Neural crest cell (in vitro differentiated cells): ENCODE measurements around the gene TMEM151A. TPM values are rescaled to one million over a fixed set of nuclear protein-coding genes. Genes with fewer than 3 reads are reported as not detected.

Source experiments
- DNase-seq: peaks from one replicate; pipeline ENCODE4 v3.0.0; 2021; ENCODE audit warnings: low read depth, mixed read lengths, low spot score
- H3K27ac Mint-ChIP-seq: one replicate; pipeline ENCODE4 v1.8.0; 2021; ENCODE audit warnings: mild to moderate bottlenecking, mixed read lengths; ENCODE audit not compliant: unreplicated experiment
- H3K27me3 Mint-ChIP-seq: 2 replicates; pipeline ENCODE4 v1.8.0; 2021; ENCODE audit warnings: low read depth, mild to moderate bottlenecking, mixed read lengths
- H3K36me3 Mint-ChIP-seq: 2 replicates; pipeline ENCODE4 v1.8.0; 2021; ENCODE audit warnings: low read depth, mild to moderate bottlenecking, mixed read lengths
- H3K4me1 Mint-ChIP-seq: 2 replicates; pipeline ENCODE4 v1.8.0; 2021; ENCODE audit warnings: mixed read lengths
- H3K4me3 Mint-ChIP-seq: one replicate; pipeline ENCODE4 v1.8.0; 2021; ENCODE audit warnings: mild to moderate bottlenecking, mixed read lengths
- H3K9me3 Mint-ChIP-seq: 2 replicates; pipeline ENCODE4 v1.8.0; 2021; ENCODE audit warnings: mixed read lengths
- total RNA-seq: library from RNA; stranded (reverse); gene quantifications from 2 replicates; pipeline ENCODE4 v1.2.1, GENCODE V29; 2021
- TF ChIP-seq, protein P1 (sequence below): fragments of 200-600 bp; sonication (generic); conservative IDR thresholded peaks from 2 replicates; pipeline ENCODE4 v1.5.0; 2021; ENCODE audit warnings: antibody characterized with exemption, mild to moderate bottlenecking

Gene TMEM151A
- total RNA-seq, 1 donor from 2014 or later, result 1.0 TPM

DNA sequence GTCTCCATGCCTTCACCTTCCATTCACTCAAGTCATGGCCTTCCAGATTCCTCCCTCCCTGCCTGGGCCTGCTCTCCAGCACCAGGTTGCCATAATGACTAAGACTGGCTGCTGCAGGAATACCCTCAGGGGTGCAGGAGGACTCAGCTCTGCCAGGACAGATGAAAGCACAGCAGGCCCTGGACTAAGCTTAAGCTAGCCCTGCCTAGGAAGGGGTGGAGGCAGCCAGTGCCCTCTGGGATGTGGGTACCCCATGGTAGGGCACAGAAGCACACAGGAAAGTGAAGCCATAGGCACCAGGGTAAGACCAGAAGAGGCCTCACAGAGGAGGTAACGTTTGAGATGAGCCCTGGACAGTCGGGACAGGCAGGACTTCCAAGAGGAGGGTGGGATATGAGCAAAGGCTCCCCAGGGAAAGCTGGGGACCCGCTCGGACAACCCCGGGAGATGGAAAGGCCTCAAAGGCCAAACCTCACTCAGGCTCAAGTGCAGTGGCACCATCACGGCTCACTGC lies 47.5 kb downstream of the TMEM151A start:
- Mint-ChIP-seq H3K9me3 (no peaks in the 10 kb centered on the region), H3K27me3 (no peaks in the 10 kb centered on the region), H3K4me3 (peak overlapping the region; percentile 49), H3K4me1 (peaks cover 31% of the 10 kb centered on the region), H3K27ac (no peak overlapping the region), H3K36me3 (peaks cover 4% of the 10 kb centered on the region)
- TF ChIP-seq, protein P1, sequence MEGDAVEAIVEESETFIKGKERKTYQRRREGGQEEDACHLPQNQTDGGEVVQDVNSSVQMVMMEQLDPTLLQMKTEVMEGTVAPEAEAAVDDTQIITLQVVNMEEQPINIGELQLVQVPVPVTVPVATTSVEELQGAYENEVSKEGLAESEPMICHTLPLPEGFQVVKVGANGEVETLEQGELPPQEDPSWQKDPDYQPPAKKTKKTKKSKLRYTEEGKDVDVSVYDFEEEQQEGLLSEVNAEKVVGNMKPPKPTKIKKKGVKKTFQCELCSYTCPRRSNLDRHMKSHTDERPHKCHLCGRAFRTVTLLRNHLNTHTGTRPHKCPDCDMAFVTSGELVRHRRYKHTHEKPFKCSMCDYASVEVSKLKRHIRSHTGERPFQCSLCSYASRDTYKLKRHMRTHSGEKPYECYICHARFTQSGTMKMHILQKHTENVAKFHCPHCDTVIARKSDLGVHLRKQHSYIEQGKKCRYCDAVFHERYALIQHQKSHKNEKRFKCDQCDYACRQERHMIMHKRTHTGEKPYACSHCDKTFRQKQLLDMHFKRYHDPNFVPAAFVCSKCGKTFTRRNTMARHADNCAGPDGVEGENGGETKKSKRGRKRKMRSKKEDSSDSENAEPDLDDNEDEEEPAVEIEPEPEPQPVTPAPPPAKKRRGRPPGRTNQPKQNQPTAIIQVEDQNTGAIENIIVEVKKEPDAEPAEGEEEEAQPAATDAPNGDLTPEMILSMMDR, result no peak
- no peak for DNase-seq

DNA sequence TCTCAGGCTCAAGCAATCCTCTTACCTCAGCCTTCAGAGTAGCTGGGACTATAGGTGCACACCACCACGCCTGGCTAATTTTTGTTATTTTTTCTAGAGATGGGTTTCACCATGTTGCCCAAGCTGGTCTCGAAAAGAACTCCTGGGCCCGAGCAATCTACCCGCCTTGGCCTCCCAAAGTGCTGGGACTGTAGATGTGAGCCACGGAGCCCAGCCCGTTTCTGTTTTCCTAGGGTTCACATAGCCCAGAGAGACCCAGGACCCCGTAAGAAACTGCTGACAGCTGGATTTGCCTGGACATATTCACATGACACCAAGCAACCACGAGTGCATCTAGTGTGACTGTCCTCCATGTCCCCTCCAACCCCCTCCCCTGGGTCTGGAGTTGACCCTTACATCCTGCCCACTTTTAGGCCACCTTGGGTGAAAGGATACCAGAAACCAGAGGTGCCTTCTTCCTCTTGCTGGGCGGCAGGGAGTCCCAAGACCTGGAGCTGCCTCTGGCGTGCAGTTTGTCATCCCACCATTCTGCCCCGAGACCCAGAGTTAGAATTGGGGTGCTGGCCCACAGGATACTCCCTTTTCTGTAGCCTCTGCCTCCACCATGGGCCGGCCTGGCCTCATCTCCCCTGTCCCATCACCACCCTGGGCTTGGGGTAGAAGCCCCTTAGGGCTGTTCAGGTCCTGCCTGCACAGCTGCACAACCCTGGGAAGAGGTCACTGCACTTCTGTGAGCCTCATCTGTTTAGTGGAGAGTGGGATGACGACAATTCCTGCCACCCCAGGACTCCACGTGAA lies 48.2 kb downstream of the TMEM151A start:
- H3K27me3 Mint-ChIP-seq, result no peaks in the 10 kb centered on the region
- H3K36me3 Mint-ChIP-seq, result peaks cover 4% of the 10 kb centered on the region
- H3K27ac Mint-ChIP-seq, result no peak overlapping the region
- peaks cover 38% of the 10 kb centered on the region for H3K4me1 Mint-ChIP-seq
- H3K9me3 Mint-ChIP-seq, result no peaks in the 10 kb centered on the region
- TF ChIP-seq, protein P1, result no peak
- no peak overlapping the region for H3K4me3 Mint-ChIP-seq
- no peak for DNase-seq

- TF ChIP-seq, protein P1, result no peak
- Mint-ChIP-seq H3K27me3 (no peaks in the 10 kb centered on the region), H3K9me3 (no peaks in the 10 kb centered on the region), H3K4me3 (no peak overlapping the region), H3K36me3 (peaks cover 4% of the 10 kb centered on the region), H3K27ac (no peak overlapping the region), H3K4me1 (peaks cover 42% of the 10 kb centered on the region)
- DNase-seq, result no peak
Observed at GRCh38 chr11:66340596-66341501, 49.2 kb downstream of the TMEM151A start.

DNA sequence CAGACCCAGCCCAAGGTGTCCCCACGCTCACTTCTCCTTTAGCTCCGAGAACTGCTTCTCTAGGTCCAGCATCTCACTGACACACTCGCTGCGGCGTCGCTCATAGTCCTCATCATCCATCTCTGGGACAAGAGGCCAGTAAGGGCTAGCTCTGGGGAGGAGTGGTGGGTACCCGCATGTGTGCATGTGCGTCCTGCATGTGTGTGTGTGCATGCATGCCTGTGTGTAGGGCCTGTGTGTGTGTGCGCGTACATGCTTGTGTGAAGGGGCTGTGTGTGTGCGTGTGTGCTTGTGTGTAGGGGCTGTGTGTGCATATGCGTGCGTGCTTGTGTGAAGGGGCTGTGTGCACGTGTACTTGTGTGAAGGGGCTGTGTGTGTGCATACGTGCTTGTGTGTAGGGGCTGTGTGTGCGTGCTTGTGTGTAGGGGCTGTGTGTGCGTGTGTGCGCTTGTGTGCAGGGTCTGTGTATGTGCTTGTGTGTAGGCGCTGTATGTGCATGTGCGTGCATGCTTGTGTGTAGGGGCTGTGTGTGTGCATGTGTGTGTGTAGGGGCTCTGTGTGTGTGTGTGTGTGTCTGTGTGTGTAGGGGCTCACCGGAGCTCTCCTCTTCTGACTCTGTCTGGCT lies 49.9 kb downstream of the TMEM151A start:
- no peak for DNase-seq
- no peak overlapping the region for H3K27ac Mint-ChIP-seq
- H3K4me1 Mint-ChIP-seq, result peaks cover 40% of the 10 kb centered on the region
- peak overlapping the region; percentile 72 for H3K4me3 Mint-ChIP-seq
- TF ChIP-seq, protein P1, result no peak
- H3K27me3 Mint-ChIP-seq, result no peaks in the 10 kb centered on the region
- peaks cover 4% of the 10 kb centered on the region for H3K36me3 Mint-ChIP-seq
- H3K9me3 Mint-ChIP-seq, result no peaks in the 10 kb centered on the region

DNA sequence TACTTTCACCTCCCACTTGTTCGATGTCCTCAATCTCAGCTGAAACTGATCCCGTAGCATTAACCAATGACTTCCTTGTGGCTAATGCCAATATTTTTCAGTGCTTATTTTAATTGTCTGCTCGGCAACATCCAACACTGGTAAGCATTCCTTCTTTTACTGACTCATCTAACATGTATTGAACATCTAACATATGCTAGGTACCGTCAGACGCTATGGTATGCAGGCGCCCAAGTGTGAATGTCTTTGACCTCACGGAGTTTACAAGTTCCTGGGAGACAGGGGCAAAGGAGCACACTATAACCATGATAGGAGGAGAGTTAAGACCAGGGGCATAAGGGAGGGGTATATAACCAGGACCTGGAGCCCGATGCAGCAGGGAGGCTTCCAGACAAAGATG lies 51.5 kb downstream of the TMEM151A start:
- peaks cover 4% of the 10 kb centered on the region for H3K27me3 Mint-ChIP-seq
- no peaks in the 10 kb centered on the region for H3K9me3 Mint-ChIP-seq
- TF ChIP-seq, protein P1, result no peak
- H3K36me3 Mint-ChIP-seq, result peaks cover 6% of the 10 kb centered on the region
- no peak overlapping the region for H3K27ac Mint-ChIP-seq
- H3K4me1 Mint-ChIP-seq, result peaks cover 36% of the 10 kb centered on the region
- no peak for DNase-seq
- peak overlapping the region; percentile 99 for H3K4me3 Mint-ChIP-seq
